AML-193 (cell line): ENCODE data around the gene RGS17.

Source experiments
- DNase-seq, 2 experiments: peaks; one replicate each; lab custom pipeline; 2025; lab: John Stamatoyannopoulos, UW

RGS17 gene

DNA sequence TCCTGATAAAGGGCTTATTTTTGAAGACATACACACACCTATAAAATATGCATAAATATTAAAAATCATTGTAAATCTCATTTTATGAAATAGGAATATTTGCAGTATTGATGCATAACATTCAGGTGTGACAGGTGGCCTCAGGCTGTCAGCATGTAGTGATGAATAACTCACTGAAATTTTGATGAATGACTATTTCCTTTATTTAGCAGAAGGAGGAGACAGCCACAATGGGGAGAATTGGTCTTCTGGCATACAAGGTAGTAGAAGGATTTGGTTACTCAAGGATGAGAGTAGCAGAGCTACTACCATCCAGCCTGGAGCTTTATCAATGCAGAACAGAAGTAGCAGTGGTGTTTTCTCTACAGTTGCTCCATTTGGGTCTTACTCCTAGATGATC lies 47.2 kb downstream of the RGS17 start:
- DNase-seq, result no peak

DNA sequence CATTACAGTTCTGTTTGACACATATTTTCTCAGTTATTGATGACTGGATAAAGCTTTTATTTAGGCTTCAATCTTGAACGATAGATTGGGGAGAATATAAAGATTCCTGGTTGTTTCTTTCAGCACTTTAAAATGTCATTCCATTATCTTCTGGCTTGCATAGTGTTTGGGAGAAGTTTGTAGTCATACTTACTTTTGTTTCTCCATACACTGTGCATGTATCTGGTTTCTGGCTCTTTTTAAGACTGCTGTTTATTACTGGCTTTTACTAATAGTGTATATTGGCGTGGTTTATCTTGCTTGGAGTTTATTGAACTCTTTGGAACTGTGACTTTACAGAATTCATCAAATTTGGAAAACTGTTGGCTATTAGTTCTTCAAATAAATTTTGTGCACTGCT lies 49.2 kb downstream of the RGS17 start:
- DNase-seq, result no peak

DNA sequence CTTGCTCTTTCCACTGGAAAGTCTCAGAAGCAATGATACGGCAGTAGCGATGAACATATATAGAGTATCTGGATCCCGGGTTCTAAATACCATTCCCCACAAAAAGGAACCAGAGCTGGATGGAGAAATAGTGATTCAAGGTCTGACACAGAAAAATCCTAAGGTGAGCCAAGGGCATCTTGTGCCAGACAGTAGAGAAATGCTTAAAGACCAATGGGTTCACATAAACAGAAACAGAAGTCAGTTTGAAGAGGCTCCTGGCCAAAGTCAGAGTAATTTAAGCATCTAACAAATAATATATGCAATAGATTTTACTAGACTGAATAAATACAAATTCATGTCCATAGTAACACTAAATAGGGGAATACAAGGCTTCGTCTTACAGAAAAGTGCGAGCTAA lies 54.7 kb downstream of the RGS17 start:
- DNase-seq, result no peak

DNA sequence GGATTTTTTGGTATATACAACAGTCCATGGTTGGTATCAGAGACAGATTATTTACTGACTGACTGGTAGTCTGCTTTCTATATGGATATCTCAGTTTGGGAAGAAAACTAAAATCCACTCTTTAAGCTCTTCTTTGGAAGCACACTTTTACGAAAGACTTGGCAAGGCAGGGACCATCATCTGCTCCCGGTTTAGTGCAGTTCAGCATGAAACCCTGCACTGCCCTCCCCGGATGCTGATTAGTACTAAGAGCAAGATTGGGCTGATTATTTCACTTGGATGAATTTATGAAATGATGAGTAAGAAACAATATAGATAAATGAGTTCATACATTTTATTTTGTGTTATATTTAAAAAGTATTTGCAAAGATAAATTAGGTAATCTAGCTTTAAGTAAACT lies 56.3 kb downstream of the RGS17 start:
- no peak for DNase-seq

DNA sequence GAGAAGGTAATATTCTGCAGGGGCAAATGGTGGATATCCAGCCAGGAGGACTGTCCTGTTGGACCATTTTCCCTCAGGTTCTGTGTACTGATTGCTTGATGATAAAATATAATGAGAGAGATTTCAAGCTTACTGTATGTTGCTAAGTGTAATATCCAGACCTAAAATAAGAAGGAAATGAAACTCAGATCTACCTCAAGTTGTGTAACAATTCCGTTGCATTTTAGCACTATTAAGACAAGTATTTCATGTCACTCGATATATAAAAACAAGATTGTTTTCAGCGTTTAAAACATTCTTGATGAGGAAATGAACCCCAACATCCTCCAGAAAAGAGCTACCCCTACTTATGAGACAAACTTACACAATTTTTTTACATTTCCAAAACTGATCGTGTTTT lies 57.2 kb downstream of the RGS17 start:
- no peak for DNase-seq

DNA sequence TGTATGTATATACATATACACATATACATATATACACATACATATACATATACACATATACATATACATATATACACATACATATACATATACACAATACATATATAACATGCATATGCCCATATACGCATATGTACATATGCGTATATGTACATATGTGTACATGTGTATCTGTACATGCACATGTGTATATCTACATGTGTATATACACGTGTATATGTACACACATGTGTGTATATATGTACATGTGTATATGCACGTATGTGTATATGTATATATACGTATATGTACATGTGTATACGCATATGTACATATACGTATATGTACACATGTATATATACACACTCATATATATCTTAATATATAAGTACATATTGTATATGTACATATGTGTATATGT lies 60.3 kb downstream of the RGS17 start:
- DNase-seq, result no peak

DNA sequence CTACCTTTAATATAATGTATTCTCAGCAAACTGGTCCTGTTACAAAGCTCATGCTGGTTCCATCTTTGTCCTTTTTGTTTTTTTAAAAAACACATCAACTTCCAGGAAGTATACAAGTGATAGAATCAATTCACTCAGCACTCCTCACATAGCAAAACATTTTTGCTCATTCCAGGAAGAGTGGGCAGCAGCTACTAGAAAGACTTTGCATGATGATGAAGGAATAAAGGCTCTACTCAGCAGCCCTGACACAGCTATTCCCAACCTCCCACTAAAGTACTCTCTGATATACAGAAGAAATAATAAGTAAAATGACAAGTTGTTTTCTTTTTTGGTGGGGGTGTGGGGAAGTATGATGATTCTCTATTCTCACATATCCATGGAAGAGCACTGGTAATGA lies 61.2 kb downstream of the RGS17 start:
- no peak for DNase-seq

DNA sequence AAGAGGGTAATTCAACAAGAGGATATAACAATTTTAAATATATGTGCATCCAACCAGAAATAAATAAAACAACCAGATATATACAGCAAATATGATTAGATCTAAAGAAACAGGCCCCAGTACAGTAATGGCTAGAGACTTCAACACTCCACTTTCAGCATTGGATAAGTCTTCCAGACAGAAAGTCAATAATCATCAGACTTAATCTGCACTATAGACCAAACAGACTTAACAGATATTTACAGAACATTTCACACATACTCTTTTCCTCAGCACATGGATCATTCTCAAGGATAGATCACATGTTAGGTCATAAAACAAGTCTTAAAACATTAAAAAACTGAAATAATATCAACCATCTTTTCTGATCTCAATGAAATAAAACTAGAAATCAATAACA lies 65.9 kb downstream of the RGS17 start:
- DNase-seq, result no peak

DNA sequence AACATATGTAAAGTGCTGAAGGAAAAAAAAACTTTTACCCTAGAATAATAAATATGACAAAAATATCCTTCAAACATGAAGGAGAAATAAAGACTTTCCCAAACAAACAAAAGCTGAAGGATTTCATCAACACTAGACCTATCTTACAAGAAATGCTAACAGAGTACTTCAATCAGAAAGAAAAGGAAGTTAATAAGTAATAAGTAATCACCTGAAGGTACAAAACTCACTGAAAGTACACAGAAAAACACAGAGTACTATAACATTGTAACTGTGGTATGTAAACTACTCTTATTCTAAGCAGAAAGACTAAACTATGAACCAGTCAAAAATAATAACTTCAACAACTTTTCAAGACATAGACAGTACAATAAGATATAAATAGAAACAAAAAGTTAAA lies 67.1 kb downstream of the RGS17 start:
- no peak for DNase-seq

DNA sequence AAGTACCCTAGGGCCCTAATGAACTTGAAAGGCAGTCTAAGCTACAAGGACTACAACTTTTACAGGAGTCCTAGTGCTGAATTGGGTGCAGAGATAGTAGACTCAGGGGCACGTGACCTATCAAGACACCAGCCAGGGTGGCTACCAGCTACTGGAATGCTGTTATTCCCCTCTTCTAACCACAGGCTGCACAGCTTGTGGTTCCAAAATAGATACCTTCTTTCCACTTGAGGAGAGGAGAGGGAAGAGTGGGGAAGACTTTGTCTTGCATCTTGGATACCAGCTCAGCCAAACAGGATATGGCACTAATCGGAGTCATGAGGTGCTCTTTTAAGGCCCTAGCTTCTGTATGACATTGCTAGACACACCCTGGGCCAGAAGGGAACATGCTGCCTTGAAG lies 68.6 kb downstream of the RGS17 start:
- DNase-seq, result no peak

DNA sequence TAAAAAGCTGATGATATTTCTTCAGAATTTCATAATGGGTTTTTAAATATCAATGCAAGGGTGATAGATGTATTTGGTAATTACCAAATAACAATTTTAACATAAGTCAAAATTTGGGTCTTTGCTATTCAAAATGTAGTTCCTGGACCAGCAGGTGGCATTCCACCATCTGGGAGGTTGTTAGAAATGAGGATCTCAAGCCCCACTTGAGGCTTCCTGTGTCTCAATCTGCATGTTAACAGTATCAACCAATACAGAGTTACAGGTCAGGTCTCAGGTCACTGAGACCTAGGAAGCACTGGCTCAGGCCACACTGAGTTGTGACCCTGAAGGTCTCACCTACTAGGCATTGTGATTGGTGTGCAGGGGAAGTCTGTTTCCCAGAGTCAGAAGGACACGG lies 71.3 kb downstream of the RGS17 start:
- DNase-seq, result no peak

DNA sequence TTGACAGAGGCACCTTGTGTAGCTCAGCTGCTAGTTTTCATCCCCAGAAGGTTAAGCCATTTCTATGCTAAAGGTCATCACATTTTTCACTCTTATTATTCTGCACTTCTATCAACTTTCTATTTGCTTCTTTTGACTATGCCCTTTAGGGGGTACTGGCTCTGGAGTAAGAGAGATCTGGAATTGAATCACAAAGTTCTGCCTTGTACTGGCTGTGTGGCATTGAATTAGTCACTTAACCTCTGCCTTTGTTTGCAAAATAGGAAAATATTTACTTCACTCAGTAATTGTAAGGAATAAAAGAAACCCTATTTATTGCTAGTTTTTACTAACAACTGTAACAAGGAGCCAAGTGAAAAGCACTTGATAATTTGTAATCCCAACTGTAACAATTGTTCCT lies 71.8 kb downstream of the RGS17 start:
- no peak for DNase-seq

DNA sequence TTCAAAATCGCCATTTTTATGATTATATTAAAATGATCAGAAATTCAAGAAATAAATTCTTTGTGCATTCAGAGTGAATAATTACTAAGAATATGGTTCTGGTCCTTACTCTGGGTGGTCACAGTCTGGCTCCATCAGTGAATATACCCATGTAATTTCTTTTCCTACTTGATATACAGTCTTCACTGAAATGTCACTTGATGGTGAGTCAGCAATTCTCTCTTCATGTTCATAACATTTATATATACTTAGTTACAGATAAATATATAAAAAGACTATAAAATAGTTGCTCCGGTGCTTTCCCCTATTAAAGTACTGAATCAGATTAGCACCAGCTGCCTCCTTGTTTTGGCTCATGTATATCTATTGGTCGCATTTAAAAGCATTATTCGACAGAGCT lies 72.2 kb downstream of the RGS17 start:
- no peak for DNase-seq

DNA sequence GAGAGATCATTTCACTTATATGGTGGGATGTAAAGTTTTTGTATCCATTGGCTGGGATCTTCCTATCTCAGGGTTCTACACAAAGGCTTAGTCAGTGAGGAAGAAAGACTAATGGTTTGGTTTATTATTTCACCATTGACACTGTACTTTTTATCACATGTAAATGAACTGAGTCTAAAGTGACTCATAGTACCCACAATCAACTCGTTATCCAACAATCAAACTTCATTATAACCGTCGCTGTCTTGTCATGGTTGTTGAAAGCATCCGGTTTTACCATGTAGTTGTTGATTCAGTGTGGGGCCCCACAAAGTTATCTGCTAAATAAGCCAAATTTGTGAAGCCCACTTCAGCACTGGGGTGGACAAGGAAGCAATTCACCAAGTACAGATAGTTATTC lies 72.8 kb downstream of the RGS17 start:
- DNase-seq, result no peak

DNA sequence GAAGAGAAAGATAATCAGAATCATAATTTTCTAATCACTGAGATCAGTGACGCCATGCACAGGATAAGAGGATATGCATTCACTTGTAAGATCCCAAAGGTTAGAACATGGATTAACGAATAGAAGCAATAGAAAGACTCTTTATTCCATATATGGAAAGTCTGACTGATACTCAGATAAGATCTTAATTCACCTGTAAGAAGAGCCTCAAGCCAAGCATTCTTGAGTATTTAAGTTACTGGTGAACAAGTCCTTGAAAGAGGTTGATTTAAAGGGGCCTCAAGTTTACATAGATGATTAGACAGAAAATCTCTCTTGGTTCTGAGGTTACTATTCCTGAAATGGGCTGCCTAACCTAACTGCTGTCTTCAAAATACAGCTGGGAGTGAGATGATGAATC lies 74.8 kb downstream of the RGS17 start:
- DNase-seq, result no peak

DNA sequence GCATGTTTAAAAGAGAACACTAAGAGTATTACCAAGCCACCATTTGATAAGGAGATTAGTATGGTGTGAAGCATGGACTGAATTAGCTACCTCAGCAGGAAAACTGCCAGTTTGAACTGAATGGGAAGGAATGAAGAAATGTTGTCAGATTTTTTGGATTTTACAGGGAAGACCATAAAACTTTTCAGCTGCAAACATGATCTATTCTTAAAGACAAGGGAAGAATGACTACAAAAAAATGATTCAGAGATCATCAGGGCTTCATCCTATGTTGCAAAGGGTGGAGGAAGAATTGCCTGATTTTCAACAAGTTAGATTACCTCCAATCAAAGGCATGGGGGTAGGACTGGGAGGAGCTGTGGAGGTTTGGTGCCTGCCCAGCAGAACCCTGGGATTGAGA lies 79.3 kb downstream of the RGS17 start:
- DNase-seq, result no peak

DNA sequence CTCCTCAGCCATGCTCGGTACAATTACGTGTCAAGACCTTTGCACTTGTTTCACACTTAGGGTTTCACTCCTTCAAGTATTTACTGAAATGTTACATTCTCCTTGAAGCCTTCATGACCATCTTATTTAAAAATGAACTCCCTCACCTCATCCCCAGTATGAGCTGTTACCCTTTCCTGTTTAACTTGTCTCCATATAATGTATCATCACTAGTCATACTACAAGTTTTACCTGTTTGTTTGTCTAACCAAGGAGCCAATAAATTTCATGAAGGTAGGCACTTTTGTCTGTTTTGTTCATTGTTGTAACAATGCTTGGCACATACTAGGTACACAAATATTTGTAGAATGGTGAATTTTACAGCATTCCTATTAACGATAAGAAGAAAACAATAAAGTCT lies 82.5 kb downstream of the RGS17 start:
- DNase-seq, result no peak

DNA sequence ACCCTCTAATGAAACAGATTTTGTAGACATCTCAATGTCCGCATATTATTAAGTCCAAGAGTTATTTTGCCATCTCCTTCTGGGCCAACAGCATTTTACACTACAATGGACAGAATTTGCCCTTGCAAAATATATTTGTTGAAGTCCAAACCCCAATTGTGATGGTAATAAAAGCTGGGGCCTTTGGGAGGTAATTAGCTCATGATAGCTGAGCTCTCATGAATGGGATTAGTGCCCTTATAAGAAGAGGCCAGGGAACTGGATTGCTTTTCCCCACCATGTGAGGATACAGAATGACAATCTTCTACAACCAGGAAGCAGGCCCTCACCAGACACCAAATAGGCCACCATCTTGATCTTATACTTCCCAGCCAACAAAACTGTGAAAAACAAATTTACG lies 83.7 kb downstream of the RGS17 start:
- DNase-seq, result no peak

DNA sequence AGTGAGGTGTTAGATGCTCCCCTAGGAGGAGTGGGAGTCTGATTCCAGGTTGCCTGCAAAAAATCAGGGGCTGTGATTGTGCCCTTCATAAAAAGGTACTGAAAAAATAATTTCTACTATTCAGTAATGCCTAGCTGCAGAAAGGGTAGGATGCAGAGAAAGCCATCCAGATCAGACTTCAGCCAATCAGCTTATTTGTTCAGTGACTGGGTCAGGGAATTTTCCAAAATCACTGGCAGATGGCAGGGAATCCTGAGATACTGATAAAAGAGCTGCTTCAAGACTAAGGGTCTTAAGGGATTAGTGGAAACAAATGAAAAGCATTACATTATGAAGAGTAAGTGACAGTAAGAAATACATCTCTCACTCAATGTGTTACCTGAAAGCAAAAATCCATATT lies 85.8 kb downstream of the RGS17 start:
- no peak for DNase-seq

DNA sequence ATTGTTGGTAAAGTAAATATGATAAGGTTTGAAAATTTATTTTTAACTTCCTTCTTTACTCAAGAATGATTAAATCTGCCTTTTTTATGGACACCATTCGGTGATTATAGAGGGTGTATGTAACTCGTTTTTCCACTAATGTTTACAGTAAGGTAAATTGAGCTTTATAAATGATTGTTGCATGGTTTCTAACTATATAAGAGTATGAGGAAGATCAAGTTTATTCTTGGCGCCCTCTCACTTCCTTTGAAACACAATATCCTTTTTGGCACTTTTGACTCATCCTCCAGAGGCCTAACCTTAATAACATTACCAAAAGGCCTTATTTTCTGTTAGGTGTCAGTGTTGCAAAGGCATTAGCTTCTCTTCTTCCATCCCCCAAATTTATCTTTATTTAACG lies 86.8 kb downstream of the RGS17 start:
- DNase-seq, result no peak

DNA sequence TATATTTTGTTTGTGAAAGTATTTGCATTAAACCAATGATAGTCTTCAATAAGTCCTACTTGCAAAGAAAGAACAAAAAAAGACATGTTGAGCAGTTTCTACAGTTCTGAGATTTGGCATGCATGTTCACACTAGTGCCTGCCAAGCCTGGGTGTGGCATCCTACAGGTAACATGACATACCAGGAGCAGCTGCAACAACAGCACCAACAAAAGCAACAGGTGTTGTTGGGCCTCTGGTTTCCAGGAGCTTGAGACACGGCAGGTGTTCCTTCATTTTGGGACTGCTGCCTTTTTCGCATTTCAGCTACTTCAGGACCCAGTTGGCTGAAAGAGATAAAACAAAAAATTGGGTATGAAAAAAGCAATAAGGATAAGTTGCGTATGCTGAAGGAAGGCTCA lies 87.4 kb downstream of the RGS17 start:
- no peak for DNase-seq

DNA sequence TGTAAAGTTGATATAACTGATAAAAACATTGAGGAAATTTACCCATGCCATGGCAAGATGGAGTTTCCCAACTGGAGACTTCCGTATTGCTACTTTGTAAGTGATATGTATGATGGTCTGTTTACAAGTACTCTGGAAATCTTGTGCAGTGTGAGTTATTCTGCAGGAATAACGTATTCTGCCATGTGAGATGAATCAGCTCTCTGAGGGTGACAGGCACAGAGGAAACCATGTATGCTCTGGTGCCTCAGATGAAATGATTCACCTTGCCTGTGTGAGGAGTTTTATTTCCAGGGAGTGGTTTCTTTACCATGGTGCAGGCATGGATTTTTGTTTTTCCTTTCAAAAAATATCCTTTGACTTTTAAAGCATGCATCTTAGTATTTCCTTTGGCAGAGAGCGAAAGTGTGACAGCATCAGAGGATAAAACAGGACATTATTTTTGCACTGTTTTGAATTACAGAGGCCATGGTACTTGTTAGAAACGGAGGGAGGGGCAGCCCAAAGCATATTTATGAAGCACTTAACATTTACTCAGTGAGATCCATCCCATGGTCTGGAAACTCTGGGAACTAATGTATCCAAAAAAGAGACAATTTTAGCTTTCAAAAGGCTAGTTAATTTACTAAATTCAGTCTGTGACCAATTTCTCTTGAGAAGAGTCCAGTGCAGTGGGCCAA lies 92.6 kb downstream of the RGS17 start:
- DNase-seq, result no peak

DNA sequence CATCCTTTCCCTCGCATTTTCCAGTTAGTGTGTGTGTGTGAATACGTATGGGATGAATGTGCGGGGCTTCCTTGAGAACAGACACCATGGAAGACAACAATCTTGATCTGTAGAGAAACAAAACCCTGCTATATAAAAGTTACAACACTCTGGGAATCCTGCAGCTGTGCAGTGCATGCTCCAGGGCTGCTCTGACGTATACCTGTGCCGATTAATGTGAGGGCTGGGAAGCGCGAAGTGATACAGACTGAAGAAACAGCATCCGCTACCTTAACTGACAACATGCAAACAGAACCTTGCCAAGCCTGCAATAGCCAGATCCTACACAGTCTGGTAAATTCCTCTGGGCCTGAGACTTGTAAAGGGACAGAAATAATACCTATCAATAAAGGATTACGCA lies 96.9 kb downstream of the RGS17 start:
- no peak for DNase-seq

DNA sequence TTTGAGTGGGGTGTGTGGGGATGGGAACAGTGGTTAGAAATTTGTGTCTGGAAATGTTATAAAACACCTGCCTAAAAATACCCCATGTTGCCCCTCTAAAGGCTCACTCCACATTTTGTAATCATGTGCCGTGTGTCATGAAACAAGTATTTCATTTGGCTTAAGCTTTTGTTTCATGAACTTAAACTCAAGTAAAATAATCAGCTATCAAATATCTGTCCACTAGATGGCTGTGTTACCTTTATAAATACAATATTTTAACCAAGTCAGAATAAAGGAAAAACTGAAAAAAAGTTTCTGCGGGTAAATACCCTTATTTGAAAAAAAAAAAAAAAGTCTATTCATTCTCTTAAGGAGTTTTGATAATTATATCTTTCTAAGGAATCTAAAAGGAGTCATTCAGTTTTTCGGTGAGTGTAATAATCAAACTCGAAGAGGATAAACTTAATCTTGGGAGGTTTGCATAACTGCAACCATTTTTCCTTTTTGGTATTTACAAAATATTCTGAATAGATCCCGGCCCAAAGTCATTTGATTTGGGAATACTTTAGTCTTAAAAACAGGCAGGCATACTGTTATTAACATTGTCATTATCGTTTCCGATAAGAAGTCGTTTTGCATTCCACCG lies 98.7 kb downstream of the RGS17 start:
- peak; percentile 40 to 49 for DNase-seq
